Measurements from ENCODE around the gene PRKD2. TPM values are rescaled to one million over a fixed set of nuclear protein-coding genes. Genes with fewer than 3 reads are reported as not detected.
"Not testable (repeated sequence)": the region's sequence is repeated elsewhere in the genome, so short reads cannot be mapped to it uniquely, and the experiment has no call there.

Gene PRKD2
- total RNA-seq = 100 to 1,000 TPM; 166 to 173 TPM

- H3K27ac Mint-ChIP-seq = peak within 1 kb of the TSS; percentile 97
- H3K9me3 Mint-ChIP-seq = no peaks in the 10 kb centered on the region
- H3K4me1 Mint-ChIP-seq = peaks cover 35% of the 10 kb centered on the region
- H3K27me3 Mint-ChIP-seq = no peaks in the 10 kb centered on the region
- H3K36me3 Mint-ChIP-seq = peaks cover 31% of the 10 kb centered on the region
- POLR2A ChIA-PET = interaction anchor here (0.5 to 4.5 kb wide), 3 partner anchors 13 to 74 kb away, joined by 3 to 36 read pairs (median 3); partner anchors contain the start of gene SLC1A5
- peak; percentile 94 for DNase-seq
- peak within 1 kb of the TSS; percentile 97 for H3K4me3 Mint-ChIP-seq
- ATAC-seq (ENCODE audit: low read depth) = peak; percentile 38
Observed at GRCh38 chr19:46717034-46717715, at the start of gene PRKD2. TSS of gene PRKD2 (minus strand) at chr19:46717114. CDS start at chr19:46716370, 744 bp downstream.

GRCh38 chr19:46764817-46765291 is 47.9 kb upstream of the PRKD2 start:
- peaks cover 5% of the 10 kb centered on the region for H3K4me1 Mint-ChIP-seq
- no peak overlapping the region for H3K27ac Mint-ChIP-seq
- H3K4me3 Mint-ChIP-seq = no peak overlapping the region

GRCh38 chr19:46762245-46762890 is 45.5 kb upstream of the PRKD2 start:
- no peaks in the 10 kb centered on the region for H3K27me3 Mint-ChIP-seq
- peaks cover 8% of the 10 kb centered on the region for H3K4me1 Mint-ChIP-seq
- no peaks in the 10 kb centered on the region for H3K9me3 Mint-ChIP-seq
- no peak overlapping the region for H3K27ac Mint-ChIP-seq
- DNase-seq = no peak
- H3K4me3 Mint-ChIP-seq = no peak overlapping the region
- no peak for ATAC-seq (ENCODE audit: low read depth)
- H3K36me3 Mint-ChIP-seq = no peaks in the 10 kb centered on the region
- POLR2A ChIA-PET = no interaction called here

More at GRCh38 chr19:46764817-46765291, 47.9 kb upstream of the PRKD2 start:
- Mint-ChIP-seq H3K36me3 (no peaks in the 10 kb centered on the region), H3K9me3 (no peaks in the 10 kb centered on the region), H3K27me3 (no peaks in the 10 kb centered on the region)
- DNase-seq (no peak), ATAC-seq (ENCODE audit: low read depth) (no peak)
- POLR2A ChIA-PET = interaction anchor here (0.5 kb wide), 1 partner anchor 1553 kb away, joined by 3 read pairs; no protein-coding TSS in a partner anchor

- no peak for DNase-seq
- POLR2A ChIA-PET = no interaction called here
- ATAC-seq (ENCODE audit: low read depth) = no peak
- peaks cover 2% of the 10 kb centered on the region for H3K36me3 Mint-ChIP-seq
- H3K4me3 Mint-ChIP-seq = no peak overlapping the region
- H3K27me3 Mint-ChIP-seq = no peaks in the 10 kb centered on the region
- no peak overlapping the region for H3K27ac Mint-ChIP-seq
- H3K9me3 Mint-ChIP-seq = no peaks in the 10 kb centered on the region
- peaks cover 6% of the 10 kb centered on the region for H3K4me1 Mint-ChIP-seq
Observed at GRCh38 chr19:46761418-46761831, 44.5 kb upstream of the PRKD2 start.

- H3K4me3 Mint-ChIP-seq; H3K36me3 Mint-ChIP-seq; POLR2A ChIA-PET; H3K27me3 Mint-ChIP-seq; H3K4me1 Mint-ChIP-seq; DNase-seq; ATAC-seq (ENCODE audit: low read depth); H3K9me3 Mint-ChIP-seq; H3K27ac Mint-ChIP-seq: not testable (repeated sequence)
Observed at GRCh38 chr19:46760897-46761296, 44.0 kb upstream of the PRKD2 start.

GRCh38 chr19:46760363-46760762 is 43.4 kb upstream of the PRKD2 start:
- DNase-seq (no peak), ATAC-seq (ENCODE audit: low read depth) (no peak)
- Mint-ChIP-seq H3K4me3 (no peak overlapping the region), H3K4me1 (peaks cover 6% of the 10 kb centered on the region), H3K27ac (no peak overlapping the region), H3K27me3 (no peaks in the 10 kb centered on the region), H3K36me3 (peaks cover 2% of the 10 kb centered on the region), H3K9me3 (no peaks in the 10 kb centered on the region)
- POLR2A ChIA-PET = no interaction called here

GRCh38 chr19:46759817-46760333 is 43.0 kb upstream of the PRKD2 start:
- Mint-ChIP-seq H3K27me3 (no peaks in the 10 kb centered on the region), H3K9me3 (no peaks in the 10 kb centered on the region), H3K4me1 (peaks cover 6% of the 10 kb centered on the region), H3K4me3 (no peak overlapping the region), H3K27ac (no peak overlapping the region), H3K36me3 (peaks cover 2% of the 10 kb centered on the region)
- POLR2A ChIA-PET = no interaction called here
- ATAC-seq (ENCODE audit: low read depth) (no peak), DNase-seq (no peak)

- DNase-seq = no peak
- no peaks in the 10 kb centered on the region for H3K27me3 Mint-ChIP-seq
- POLR2A ChIA-PET = no interaction called here
- no peak overlapping the region for H3K27ac Mint-ChIP-seq
- H3K4me3 Mint-ChIP-seq = no peak overlapping the region
- peaks cover 2% of the 10 kb centered on the region for H3K36me3 Mint-ChIP-seq
- no peak for ATAC-seq (ENCODE audit: low read depth)
- H3K4me1 Mint-ChIP-seq = peaks cover 6% of the 10 kb centered on the region
- H3K9me3 Mint-ChIP-seq = no peaks in the 10 kb centered on the region
Observed at GRCh38 chr19:46759206-46759605, 42.3 kb upstream of the PRKD2 start.

- H3K4me3 Mint-ChIP-seq = no peak overlapping the region
- no peak overlapping the region for H3K27ac Mint-ChIP-seq
- peaks cover 14% of the 10 kb centered on the region for H3K4me1 Mint-ChIP-seq
- no peaks in the 10 kb centered on the region for H3K27me3 Mint-ChIP-seq
- POLR2A ChIA-PET = no interaction called here
- H3K9me3 Mint-ChIP-seq = no peaks in the 10 kb centered on the region
- H3K36me3 Mint-ChIP-seq = peaks cover 5% of the 10 kb centered on the region
- DNase-seq = no peak
- ATAC-seq (ENCODE audit: low read depth) = no peak
Observed at GRCh38 chr19:46756544-46756888, 39.6 kb upstream of the PRKD2 start.

GRCh38 chr19:46755853-46756543 is 39.1 kb upstream of the PRKD2 start:
- no peak overlapping the region for H3K27ac Mint-ChIP-seq
- no peak for DNase-seq
- no peaks in the 10 kb centered on the region for H3K27me3 Mint-ChIP-seq
- peaks cover 14% of the 10 kb centered on the region for H3K4me1 Mint-ChIP-seq
- no peak overlapping the region for H3K4me3 Mint-ChIP-seq
- ATAC-seq (ENCODE audit: low read depth) = no peak
- H3K36me3 Mint-ChIP-seq = peaks cover 5% of the 10 kb centered on the region
- POLR2A ChIA-PET = no interaction called here
- H3K9me3 Mint-ChIP-seq = no peaks in the 10 kb centered on the region

GRCh38 chr19:46755077-46755852 is 38.4 kb upstream of the PRKD2 start:
- no peak overlapping the region for H3K27ac Mint-ChIP-seq
- H3K36me3 Mint-ChIP-seq = peaks cover 5% of the 10 kb centered on the region
- no peak for ATAC-seq (ENCODE audit: low read depth)
- H3K4me3 Mint-ChIP-seq = no peak overlapping the region
- DNase-seq = no peak
- H3K27me3 Mint-ChIP-seq = no peaks in the 10 kb centered on the region
- peaks cover 14% of the 10 kb centered on the region for H3K4me1 Mint-ChIP-seq
- no peaks in the 10 kb centered on the region for H3K9me3 Mint-ChIP-seq
- POLR2A ChIA-PET = interaction anchor here (2.2 kb wide), 1 partner anchor 34 kb away, joined by 9 read pairs; the partner anchor contains the start of gene SLC1A5

GRCh38 chr19:46753420-46754155 is 36.7 kb upstream of the PRKD2 start:
- H3K4me1 Mint-ChIP-seq = peaks cover 16% of the 10 kb centered on the region

More at GRCh38 chr19:46753420-46754155, 36.7 kb upstream of the PRKD2 start:
- Mint-ChIP-seq H3K9me3 (no peaks in the 10 kb centered on the region), H3K27me3 (no peaks in the 10 kb centered on the region), H3K4me3 (no peak overlapping the region), H3K27ac (no peak overlapping the region), H3K36me3 (peaks cover 8% of the 10 kb centered on the region)
- ATAC-seq (ENCODE audit: low read depth) (peak; percentile 92), DNase-seq (peak; percentile 75)
- POLR2A ChIA-PET = interaction anchor here (0.8 to 2.2 kb wide), 6 partner anchors 8 to 87 kb away, joined by 3 to 9 read pairs (median 4); partner anchors contain the start of genes FKRP and SLC1A5

Measured in activated naive CD8-positive, alpha-beta T cell treated with anti-CD3 and anti-CD28 coated beads, Interleukin-2, amount 10 ng/mL, durations not matched to agents 7 days and 5 days (primary cell).